Ovary (tissue), 9 donors: ENCODE results near the gene IDH2. TPM values are rescaled to one million over a fixed set of nuclear protein-coding genes. Genes with fewer than 3 reads are reported as not detected.

Source experiments
- DNase-seq, 5 donors: peaks; one replicate each; pipeline ENCODE4 v3.0.0-alpha.2; 2019 to 2020
- H3K27ac ChIP-seq, 2 donors: fragments of 200-600 bp; one replicate each; pipeline versions ENCODE4 v1.5.1 to v1.8.0; 2019 to 2022
- H3K27me3 ChIP-seq: fragments of 200-600 bp; one replicate; pipeline ENCODE4 v1.8.0; 2022
- H3K36me3 ChIP-seq: fragments of 200-600 bp; sonication (generic); one replicate; pipeline ENCODE4 v1.5.1; 2019
- H3K4me1 ChIP-seq: one replicate; pipeline ENCODE4 v1.8.1; 2013; ENCODE audit warnings: mild to moderate bottlenecking, moderate library complexity; ENCODE audit not compliant: insufficient read depth
- H3K4me3 ChIP-seq: fragments of 200-600 bp; sonication (generic); one replicate; pipeline ENCODE4 v1.5.1; 2017
- H3K9me3 ChIP-seq, 2 donors: fragments of 200-600 bp in 1 of 2; sonication (generic) in 1 of 2; one replicate each; pipeline versions ENCODE4 v1.5.1 to v1.8.1; 2013 to 2019; ENCODE audit warnings: mild to moderate bottlenecking in 1 of 2, moderate library complexity in 1 of 2
- CTCF ChIP-seq, 3 donors: fragments of 450-650 bp in 2 of 3; fragments of 200-600 bp in 1 of 3; IDR thresholded peaks; one replicate each; pipeline versions ENCODE4 v1.5.1 to v1.8.0; 2016 to 2022; ENCODE audit warnings: antibody characterized with exemption in 3 of 3, mild to moderate bottlenecking in 1 of 3
- EP300 ChIP-seq: sonication (generic); formaldehyde crosslinking; IDR thresholded peaks from one replicate; pipeline ENCODE4 v1.6.1; 2017; ENCODE audit warnings: antibody characterized with exemption
- POLR2A ChIP-seq: fragments of 450-650 bp; IDR thresholded peaks from one replicate; pipeline ENCODE4 v1.6.1; 2017; ENCODE audit warnings: antibody characterized with exemption, mild to moderate bottlenecking, moderate library complexity
- WGBS, 3 donors: extraction: QIAGEN DNeasy Blood & Tissue Kit in 1 of 3; methylation state at CpG; one replicate each; pipeline versions ENCODE4 v1.1.5 to v1.1.7; 2013 to 2017; 5-methylcytosine and 5-hydroxymethylcytosine counted together
- intact Hi-C, 4 donors: fragments of 100-400 bp; cut with DNase I; formaldehyde crosslinking; loops; one replicate each; pipeline versions ENCODE4 v1.11.0 to v1.15.1; 2022 to 2023
- polyA plus RNA-seq, 2 donors: library from polyadenylated mRNA; stranded (reverse); fragments of 200-250 nt in 1 of 2; fragments of 350-450 nt in 1 of 2; fragmentation: Illumina TruSeq in 1 of 2; extraction: RNeasy Lipid Tissue Mini Kit (QIAGEN cat#74804) in 1 of 2; gene quantifications; one replicate each; pipeline ENCODE4 v1.2.3, GENCODE V29; 2013 to 2014
- total RNA-seq, 7 donors: library from RNA; depleted of rRNA in 2 of 7; stranded (reverse); fragments of >200 nt in 2 of 7; fragmentation: NEBNext Ultra II Directional in 3 of 7; extraction: Animal tissue kit (Norgen Biotek cat#: 25700) in 3 of 7; gene quantifications; one replicate each; pipeline versions ENCODE4 v1.1.0 to v1.2.4, GENCODE V29; 2016 to 2023
- donor health status: DM: no; HTN: no; CAD: no; lungs with moderate emphysema.
- donor health status: DM: no; HTN: no; CAD: no.
- donor health status: Bipolar disorder and iron deficiency.
- donor health status: DM: yes; HTN: yes; CAD: no.
- donor health status: DM: no; HTN: no; CAD: no.
- donor health status: DM: yes; HTN: yes; CAD: no.

Gene IDH2
- total and polyA plus RNA-seq, 9 donors = 13.7 to 44.6 (median 25.4) TPM

GRCh38 chr15:90059208-90059985, 42.9 kb downstream of the IDH2 start:
- peaks cover 2% of the 10 kb centered on the region for H3K4me1 ChIP-seq
- H3K9me3 ChIP-seq = no peaks in the 10 kb centered on the region
- 67 to 76% (median 75%) methylated on average over 21 of the region's 21 CpGs for WGBS, 3 donors
- no peak for DNase-seq
- no peak overlapping the region for H3K27ac ChIP-seq
- H3K27me3 ChIP-seq = no peaks in the 10 kb centered on the region
- intact Hi-C loops = no loop called here
- TF ChIP-seq POLR2A = no peak
- no peak for TF ChIP-seq EP300
- TF ChIP-seq CTCF (IDR thresholded peaks at IDR 0.05) = no peak
- no peaks in the 10 kb centered on the region for H3K36me3 ChIP-seq
- H3K4me3 ChIP-seq = no peak overlapping the region

- DNase-seq = no peak
- Histone ChIP-seq H3K36me3 (no peaks in the 10 kb centered on the region), H3K4me3 (no peak overlapping the region), H3K27me3 (no peaks in the 10 kb centered on the region), H3K9me3 (no peaks in the 10 kb centered on the region), H3K27ac (no peak overlapping the region), H3K4me1 (peaks cover 2% of the 10 kb centered on the region)
- 84 to 89% (median 89%) methylated on average over 5 of the region's 5 CpGs for WGBS, 3 donors
- TF ChIP-seq POLR2A (no peak), EP300 (no peak), CTCF (IDR thresholded peaks at IDR 0.05) (no peak)
- intact Hi-C loops = no loop called here
These were observed 43.5 kb downstream of the IDH2 start for GRCh38 chr15:90058775-90059174.

GRCh38 chr15:90058308-90058707, 44.0 kb downstream of the IDH2 start:
- no peak for DNase-seq
- H3K27ac ChIP-seq = no peak overlapping the region
- H3K4me1 ChIP-seq = peaks cover 2% of the 10 kb centered on the region
- no peaks in the 10 kb centered on the region for H3K9me3 ChIP-seq
- WGBS, 3 donors = 92 to 94% (median 94%) methylated on average over 4 of the region's 4 CpGs
- H3K4me3 ChIP-seq = no peak overlapping the region
- no peak for TF ChIP-seq CTCF (IDR thresholded peaks at IDR 0.05)
- no peak for TF ChIP-seq POLR2A
- TF ChIP-seq EP300 = no peak
- no peaks in the 10 kb centered on the region for H3K27me3 ChIP-seq
- no peaks in the 10 kb centered on the region for H3K36me3 ChIP-seq
- intact Hi-C loops = no loop called here

- intact Hi-C loops = no loop called here
- Histone ChIP-seq H3K27ac (no peak overlapping the region), H3K4me3 (no peak overlapping the region), H3K9me3 (no peaks in the 10 kb centered on the region), H3K27me3 (no peaks in the 10 kb centered on the region), H3K4me1 (no peaks in the 10 kb centered on the region), H3K36me3 (no peaks in the 10 kb centered on the region)
- no peak for TF ChIP-seq EP300
- TF ChIP-seq CTCF (IDR thresholded peaks at IDR 0.05) = no peak
- TF ChIP-seq POLR2A = no peak
- no peak for DNase-seq
- WGBS, 3 donors = 88 to 90% (median 89%) methylated on average over 7 of the region's 7 CpGs
These were observed 45.7 kb downstream of the IDH2 start for GRCh38 chr15:90056529-90056928.
